Ishikawa (cell line): ENCODE data around the gene ANKRD16.

Experiments used
- CEBPB ChIP-seq: IDR thresholded peaks from 2 replicates; pipeline ENCODE4 v1.6.1; 2012
- CREB1 ChIP-seq: IDR thresholded peaks from 2 replicates; pipeline ENCODE4 v1.6.1; 2012; ENCODE audit warnings: low read depth
- EGR1 ChIP-seq: IDR thresholded peaks from 2 replicates; pipeline ENCODE4 v1.6.1; 2012
- EP300 ChIP-seq: IDR thresholded peaks from 2 replicates; pipeline ENCODE4 v1.6.1; 2012; ENCODE audit warnings: borderline replicate concordance
- FOXM1 ChIP-seq: IDR thresholded peaks from 2 replicates; pipeline ENCODE4 v1.6.1; 2012; ENCODE audit warnings: low read depth, borderline replicate concordance
- MAX ChIP-seq: IDR thresholded peaks from 2 replicates; pipeline ENCODE4 v1.6.1; 2012
- NFIC ChIP-seq: IDR thresholded peaks from 2 replicates; pipeline ENCODE4 v1.6.1; 2012
- RAD21 ChIP-seq: IDR thresholded peaks from 2 replicates; pipeline ENCODE4 v1.6.1; 2012; ENCODE audit warnings: low read depth
- TAF1 ChIP-seq: IDR thresholded peaks from 2 replicates; pipeline ENCODE4 v1.6.1; 2012; ENCODE audit warnings: low read depth, mild to moderate bottlenecking
- TCF12 ChIP-seq: IDR thresholded peaks from 2 replicates; pipeline ENCODE4 v1.6.1; 2012; ENCODE audit warnings: low read depth
- TEAD4 ChIP-seq: IDR thresholded peaks from 2 replicates; pipeline ENCODE4 v1.6.1; 2012
- USF1 ChIP-seq: IDR thresholded peaks from 2 replicates; pipeline ENCODE4 v1.6.1; 2012
- YY1 ChIP-seq: IDR thresholded peaks from 2 replicates; pipeline ENCODE4 v1.6.1; 2012; ENCODE audit warnings: low read depth
- ZBTB7A ChIP-seq: IDR thresholded peaks from 2 replicates; pipeline ENCODE4 v1.6.1; 2012; ENCODE audit warnings: low read depth
- TF ChIP-seq, protein P1 (sequence below): IDR thresholded peaks from 2 replicates; pipeline ENCODE4 v1.6.1; 2012; ENCODE audit warnings: low read depth, mild to moderate bottlenecking

Gene ANKRD16

DNA sequence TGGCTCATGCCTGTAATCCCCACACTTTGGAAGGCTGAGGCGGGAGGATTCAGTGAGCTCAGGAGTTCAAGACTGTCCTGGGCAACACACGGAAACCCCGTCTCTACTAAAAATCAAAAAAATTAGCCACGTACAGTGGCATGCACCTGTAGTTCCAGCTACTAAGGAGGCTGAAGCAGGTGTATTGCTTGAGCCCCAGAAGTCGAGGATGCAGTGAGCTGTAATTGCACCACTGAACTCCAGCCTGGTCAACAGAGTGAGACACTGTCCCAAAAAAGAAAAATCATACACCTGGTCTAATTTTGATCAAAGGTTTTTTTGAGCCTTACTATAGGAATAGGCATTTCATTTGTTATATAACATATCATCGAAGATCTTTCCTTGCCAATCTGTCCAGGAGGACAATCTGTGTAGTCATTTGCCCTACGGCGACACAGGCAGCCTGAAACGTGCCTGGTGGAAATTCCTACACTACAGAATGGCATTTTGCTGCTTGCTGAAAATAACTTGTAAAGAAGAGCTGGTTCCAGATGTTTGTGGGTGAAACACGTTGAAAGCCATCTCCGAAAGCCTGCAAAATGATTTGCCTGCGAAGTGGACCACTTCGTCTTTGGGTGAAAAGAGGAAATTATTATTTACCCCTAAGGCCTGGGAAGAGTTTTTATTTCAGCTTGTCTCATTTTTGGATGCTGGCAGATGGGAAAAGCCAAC is 45.2 kb downstream of the ANKRD16 start:
- TF ChIP-seq TAF1 (no peak), TEAD4 (no peak), CEBPB (no peak), YY1 (no peak), MAX (no peak), RAD21 (no peak), EP300 (no peak), NFIC (no peak), EGR1 (no peak), ZBTB7A (no peak), FOXM1 (no peak)
- TF ChIP-seq, protein P1, sequence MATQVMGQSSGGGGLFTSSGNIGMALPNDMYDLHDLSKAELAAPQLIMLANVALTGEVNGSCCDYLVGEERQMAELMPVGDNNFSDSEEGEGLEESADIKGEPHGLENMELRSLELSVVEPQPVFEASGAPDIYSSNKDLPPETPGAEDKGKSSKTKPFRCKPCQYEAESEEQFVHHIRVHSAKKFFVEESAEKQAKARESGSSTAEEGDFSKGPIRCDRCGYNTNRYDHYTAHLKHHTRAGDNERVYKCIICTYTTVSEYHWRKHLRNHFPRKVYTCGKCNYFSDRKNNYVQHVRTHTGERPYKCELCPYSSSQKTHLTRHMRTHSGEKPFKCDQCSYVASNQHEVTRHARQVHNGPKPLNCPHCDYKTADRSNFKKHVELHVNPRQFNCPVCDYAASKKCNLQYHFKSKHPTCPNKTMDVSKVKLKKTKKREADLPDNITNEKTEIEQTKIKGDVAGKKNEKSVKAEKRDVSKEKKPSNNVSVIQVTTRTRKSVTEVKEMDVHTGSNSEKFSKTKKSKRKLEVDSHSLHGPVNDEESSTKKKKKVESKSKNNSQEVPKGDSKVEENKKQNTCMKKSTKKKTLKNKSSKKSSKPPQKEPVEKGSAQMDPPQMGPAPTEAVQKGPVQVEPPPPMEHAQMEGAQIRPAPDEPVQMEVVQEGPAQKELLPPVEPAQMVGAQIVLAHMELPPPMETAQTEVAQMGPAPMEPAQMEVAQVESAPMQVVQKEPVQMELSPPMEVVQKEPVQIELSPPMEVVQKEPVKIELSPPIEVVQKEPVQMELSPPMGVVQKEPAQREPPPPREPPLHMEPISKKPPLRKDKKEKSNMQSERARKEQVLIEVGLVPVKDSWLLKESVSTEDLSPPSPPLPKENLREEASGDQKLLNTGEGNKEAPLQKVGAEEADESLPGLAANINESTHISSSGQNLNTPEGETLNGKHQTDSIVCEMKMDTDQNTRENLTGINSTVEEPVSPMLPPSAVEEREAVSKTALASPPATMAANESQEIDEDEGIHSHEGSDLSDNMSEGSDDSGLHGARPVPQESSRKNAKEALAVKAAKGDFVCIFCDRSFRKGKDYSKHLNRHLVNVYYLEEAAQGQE = no peak

DNA sequence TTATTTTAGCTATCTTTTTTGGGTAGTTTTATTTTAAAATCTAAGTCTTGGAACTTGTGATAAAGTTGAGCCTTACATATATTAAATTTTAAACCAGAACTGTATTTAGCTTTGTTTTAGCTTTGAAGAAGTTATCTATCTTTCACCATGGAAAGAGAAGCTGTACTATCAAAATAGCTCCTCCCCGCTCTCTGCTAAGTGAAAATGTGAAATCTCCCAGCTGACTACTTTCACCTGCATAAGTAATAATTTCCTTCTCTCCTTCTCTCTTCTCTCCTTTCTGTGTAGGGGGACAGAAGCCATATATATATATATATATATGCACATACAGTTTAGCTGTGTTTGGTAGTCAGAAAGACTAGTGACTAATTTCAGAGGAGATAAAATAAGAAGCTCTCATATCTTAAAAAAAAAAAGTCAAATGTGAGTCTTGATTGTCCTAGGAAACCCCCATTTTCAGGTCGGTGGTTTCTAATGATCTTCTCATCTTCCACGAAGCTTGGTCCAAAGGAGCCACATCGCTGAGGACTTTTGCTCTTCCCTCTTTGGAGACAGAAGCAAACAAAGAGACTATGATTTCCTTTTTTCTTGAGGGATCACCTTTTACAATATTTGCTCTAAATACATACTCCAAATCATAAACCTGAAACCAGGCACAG is 45.9 kb downstream of the ANKRD16 start:
- no peak for TF ChIP-seq EGR1
- TF ChIP-seq USF1 = no peak
- no peak for TF ChIP-seq FOXM1
- no peak for TF ChIP-seq TAF1
- no peak for TF ChIP-seq YY1
- no peak for TF ChIP-seq MAX
- TF ChIP-seq, protein P1 = no peak
- TF ChIP-seq RAD21 = no peak
- TF ChIP-seq ZBTB7A = no peak
- no peak for TF ChIP-seq EP300
- no peak for TF ChIP-seq TCF12
- TF ChIP-seq TEAD4 = no peak
- no peak for TF ChIP-seq CEBPB
- TF ChIP-seq NFIC = no peak
- TF ChIP-seq CREB1 = no peak

- no peak for TF ChIP-seq YY1
- TF ChIP-seq TAF1 = no peak
- TF ChIP-seq CEBPB = no peak
- no peak for TF ChIP-seq TEAD4
Measured at GRCh38 chr10:5841965-5842364, 47.7 kb downstream of the ANKRD16 start.

DNA sequence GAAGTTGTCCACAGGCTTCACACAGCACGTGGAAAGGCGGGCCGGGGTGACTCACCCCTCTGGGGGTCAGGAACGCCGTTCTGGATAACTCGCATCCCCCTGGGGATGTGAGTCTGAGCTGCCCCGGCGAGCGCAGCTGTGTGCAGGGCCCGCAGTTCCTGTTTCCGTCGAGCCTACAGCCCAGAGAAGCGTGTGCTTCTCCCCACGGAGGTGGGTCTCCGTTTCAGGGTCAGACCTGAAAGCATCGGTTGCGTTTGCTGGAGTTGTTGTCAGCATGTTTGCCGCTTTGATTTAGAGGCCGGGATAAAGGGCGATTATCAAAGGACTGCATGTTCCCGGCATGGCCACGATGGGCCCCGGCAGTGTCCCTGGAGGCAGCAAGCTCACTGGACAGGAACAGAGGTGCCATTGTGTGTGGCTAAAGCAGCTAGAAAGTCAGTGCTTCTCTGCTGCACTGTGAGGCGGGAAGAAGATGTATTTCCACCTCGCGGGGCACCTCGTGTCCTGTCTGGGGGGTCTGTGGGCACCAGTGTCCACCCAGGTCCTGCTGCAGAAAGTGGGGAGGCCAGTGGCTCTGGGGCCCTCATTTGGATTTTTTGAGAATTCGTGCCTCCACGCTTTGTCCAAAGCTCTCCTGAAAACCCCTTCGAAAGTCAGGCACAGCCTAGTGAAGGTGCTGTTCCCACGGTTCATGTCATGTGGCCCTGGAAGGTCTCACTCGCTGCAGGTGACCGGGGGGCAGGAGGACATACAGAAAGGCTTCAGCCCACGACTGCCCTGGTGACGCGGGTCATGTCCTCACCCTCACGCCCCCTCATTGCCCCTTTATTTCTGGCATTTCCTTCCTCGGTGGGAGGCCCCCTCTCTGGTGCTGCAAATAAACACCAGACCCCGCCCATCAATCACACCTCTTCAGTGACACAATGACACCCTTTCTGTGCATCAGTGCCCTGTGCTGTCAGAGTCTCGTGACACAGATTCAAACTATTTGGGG is 49.1 kb downstream of the ANKRD16 start:
- no peak for TF ChIP-seq TCF12
- TF ChIP-seq TAF1 = no peak

- TF ChIP-seq NFIC = no peak
- TF ChIP-seq EP300 = no peak
- no peak for TF ChIP-seq CREB1
- TF ChIP-seq YY1 = no peak
Measured at GRCh38 chr10:5835446-5836095, 54.1 kb downstream of the ANKRD16 start.

- TF ChIP-seq, protein P1 = no peak
- TF ChIP-seq TCF12 (no peak), EGR1 (no peak), TAF1 (no peak), CREB1 (no peak), EP300 (no peak), YY1 (no peak), USF1 (no peak), RAD21 (no peak), NFIC (no peak), CEBPB (no peak), ZBTB7A (no peak), FOXM1 (no peak), MAX (no peak)
Measured at GRCh38 chr10:5833814-5834213, 55.9 kb downstream of the ANKRD16 start.
